Brain microvascular endothelial cell (primary cell): Measurements from ENCODE around the gene ADAM10.

Experiments used
- DNase-seq: peaks from one replicate; pipeline ENCODE4 v3.0.0-alpha.2; 2020
- H3K27ac ChIP-seq: fragments of 250-450 bp; sonication (Bioruptor Pico); 2 replicates; pipeline ENCODE4 v1.5.1; 2020; ENCODE audit warnings: mild to moderate bottlenecking, moderate library complexity
- H3K27me3 ChIP-seq: fragments of 250-450 bp; sonication (Bioruptor Pico); replicated peaks from 2 replicates; pipeline ENCODE4 v1.5.1; 2020; ENCODE audit warnings: mild to moderate bottlenecking
- H3K36me3 ChIP-seq: fragments of 250-450 bp; sonication (Bioruptor Pico); replicated peaks from 2 replicates; pipeline ENCODE4 v1.5.1; 2020; ENCODE audit warnings: mild to moderate bottlenecking
- H3K4me3 ChIP-seq: 2 replicates; pipeline ENCODE4 v1.5.1; 2011; ENCODE audit warnings: low read depth, mild to moderate bottlenecking, control low read depth, low read length, moderate library complexity
- CTCF ChIP-seq: IDR thresholded peaks from 2 replicates; pipeline ENCODE4 v1.5.1; 2011; ENCODE audit warnings: low read depth, mild to moderate bottlenecking, moderate library complexity, low read length, control low read depth, inconsistent platforms; ENCODE audit errors: missing control alignments
- in situ Hi-C: cut with HindIII; loops from 2 replicates; pipeline ENCODE4 v1.10.0; 2017; ENCODE audit warnings: low sequenced_read_pairs, low pct_ligation_motif_present

ADAM10 gene

GRCh38 chr15:58632789-58633188 lies 116.7 kb downstream of the ADAM10 start:
- no peak for DNase-seq
- in situ Hi-C loops = no loop called here
- no peak overlapping the region for H3K4me3 ChIP-seq
- no peaks in the 10 kb centered on the region for H3K27me3 ChIP-seq
- no peak for TF ChIP-seq CTCF
- peak overlapping the region; percentile 65 for H3K27ac ChIP-seq
- peaks cover 2% of the 10 kb centered on the region for H3K36me3 ChIP-seq

GRCh38 chr15:58631319-58631718 lies 118.2 kb downstream of the ADAM10 start:
- no peak for DNase-seq
- no peak overlapping the region for H3K27ac ChIP-seq
- peaks cover 13% of the 10 kb centered on the region for H3K36me3 ChIP-seq
- H3K4me3 ChIP-seq = no peak overlapping the region
- no peak for TF ChIP-seq CTCF
- in situ Hi-C loops = no loop called here
- no peaks in the 10 kb centered on the region for H3K27me3 ChIP-seq

- in situ Hi-C loops = no loop called here
- H3K27me3 ChIP-seq = no peaks in the 10 kb centered on the region
- DNase-seq = no peak
- H3K4me3 ChIP-seq = no peak overlapping the region
- H3K36me3 ChIP-seq = peaks cover 15% of the 10 kb centered on the region
- TF ChIP-seq CTCF = no peak
- no peak overlapping the region for H3K27ac ChIP-seq
Measured at GRCh38 chr15:58629625-58630024, 119.9 kb downstream of the ADAM10 start.

- Histone ChIP-seq H3K36me3 (peaks cover 15% of the 10 kb centered on the region), H3K27ac (no peak overlapping the region), H3K27me3 (no peaks in the 10 kb centered on the region), H3K4me3 (peak overlapping the region; percentile 3)
- DNase-seq = no peak
- no peak for TF ChIP-seq CTCF
- in situ Hi-C loops = no loop called here
Measured at GRCh38 chr15:58628206-58628947, 121.1 kb downstream of the ADAM10 start.

GRCh38 chr15:58627701-58628100 lies 121.8 kb downstream of the ADAM10 start:
- in situ Hi-C loops = no loop called here
- no peak for TF ChIP-seq CTCF
- Histone ChIP-seq H3K27ac (no peak overlapping the region), H3K4me3 (no peak overlapping the region), H3K36me3 (peaks cover 15% of the 10 kb centered on the region), H3K27me3 (no peaks in the 10 kb centered on the region)
- DNase-seq = no peak

GRCh38 chr15:58627046-58627445 lies 122.5 kb downstream of the ADAM10 start:
- in situ Hi-C loops = no loop called here
- no peak for TF ChIP-seq CTCF
- no peak for DNase-seq
- H3K27ac ChIP-seq = no peak overlapping the region
- peaks cover 15% of the 10 kb centered on the region for H3K36me3 ChIP-seq
- no peak overlapping the region for H3K4me3 ChIP-seq
- H3K27me3 ChIP-seq = no peaks in the 10 kb centered on the region
